GM19328 (cell line): ENCODE data around the gene MSI2.

ENCODE experiments used
- ATAC-seq: cut with Tn5 transposase; IDR thresholded peaks from one replicate; pipeline ENCODE4 v1.9.1; 2021; ENCODE audit warnings: mild to moderate bottlenecking, moderate library complexity; ENCODE audit not compliant: unreplicated experiment

The MSI2 gene

GRCh38 chr17:57468932-57469775 lies 212.8 kb downstream of the MSI2 start:
- ATAC-seq = no peak

GRCh38 chr17:57470906-57471305 lies 214.6 kb downstream of the MSI2 start:
- ATAC-seq = no peak

GRCh38 chr17:57471868-57472368 lies 215.6 kb downstream of the MSI2 start:
- no peak for ATAC-seq

GRCh38 chr17:57475796-57476195 lies 219.5 kb downstream of the MSI2 start:
- no peak for ATAC-seq

- no peak for ATAC-seq
Measured at GRCh38 chr17:57477522-57478362, 221.4 kb downstream of the MSI2 start.

- no peak for ATAC-seq
Measured at GRCh38 chr17:57478478-57479250, 222.3 kb downstream of the MSI2 start.

GRCh38 chr17:57480438-57481196 lies 224.3 kb downstream of the MSI2 start:
- no peak for ATAC-seq

- no peak for ATAC-seq
Measured at GRCh38 chr17:57481910-57482391, 225.6 kb downstream of the MSI2 start.

- no peak for ATAC-seq
Measured at GRCh38 chr17:57482657-57483056, 226.3 kb downstream of the MSI2 start.

GRCh38 chr17:57484081-57484666 lies 227.9 kb downstream of the MSI2 start:
- no peak for ATAC-seq

- ATAC-seq = no peak
Measured at GRCh38 chr17:57484826-57485565, 228.7 kb downstream of the MSI2 start.

- ATAC-seq = no peak
Measured at GRCh38 chr17:57485566-57485865, 229.2 kb downstream of the MSI2 start.

GRCh38 chr17:57485916-57486881 lies 229.9 kb downstream of the MSI2 start:
- ATAC-seq = no peak

- no peak for ATAC-seq
Measured at GRCh38 chr17:57486882-57487301, 230.6 kb downstream of the MSI2 start.

GRCh38 chr17:57487573-57487972 lies 231.2 kb downstream of the MSI2 start:
- no peak for ATAC-seq

GRCh38 chr17:57488856-57489255 lies 232.5 kb downstream of the MSI2 start:
- no peak for ATAC-seq

GRCh38 chr17:57489321-57489720 lies 233.0 kb downstream of the MSI2 start:
- no peak for ATAC-seq
